Lung (tissue), 12 donors: Measurements from ENCODE around the gene ZFYVE28. TPM values are rescaled to one million over a fixed set of nuclear protein-coding genes. Genes with fewer than 3 reads are reported as not detected.

Experiments used
- ATAC-seq: fragments of 200-7000 bp; cut with Tn5 transposase; one replicate; pipeline ENCODE4 v1.9.1; 2020; ENCODE audit warnings: moderate number of reproducible peaks; ENCODE audit not compliant: insufficient read depth, low FRiP score
- DNase-seq, 3 donors: peaks; one replicate each; pipeline ENCODE4 v3.0.0-alpha.2; 2013 to 2017
- H3K27ac ChIP-seq, 2 donors: one replicate each; pipeline ENCODE4 v1.5.1; 2013; ENCODE audit warnings: mild to moderate bottlenecking in 2 of 2, moderate library complexity in 2 of 2, control low read depth in 1 of 2, inconsistent platforms in 1 of 2, low read depth in 1 of 2, low read length in 1 of 2
- H3K27me3 ChIP-seq, 3 donors: one replicate each; pipeline ENCODE4 v1.5.1; 2013; ENCODE audit warnings: low read length in 2 of 3; ENCODE audit not compliant: control insufficient read depth in 3 of 3, insufficient read depth in 3 of 3
- H3K36me3 ChIP-seq, 4 donors: one replicate each; pipeline ENCODE4 v1.5.1; 2013; ENCODE audit warnings: low read length in 4 of 4, mild to moderate bottlenecking in 1 of 4, moderate library complexity in 1 of 4; ENCODE audit not compliant: control insufficient read depth in 4 of 4, insufficient read depth in 4 of 4
- H3K4me1 ChIP-seq, 5 donors: one replicate each; pipeline ENCODE4 v1.5.1; 2013; ENCODE audit warnings: low read length in 5 of 5, mild to moderate bottlenecking in 2 of 5, moderate library complexity in 1 of 5; ENCODE audit not compliant: control insufficient read depth in 5 of 5, insufficient read depth in 5 of 5
- H3K4me3 ChIP-seq: one replicate; pipeline ENCODE4 v1.5.1; 2013; ENCODE audit warnings: mild to moderate bottlenecking, control low read depth, moderate library complexity
- H3K9ac ChIP-seq, 2 donors: one replicate each; pipeline ENCODE4 v1.5.1; 2013; ENCODE audit warnings: low read length in 2 of 2, control low read depth in 1 of 2; ENCODE audit not compliant: insufficient read depth in 1 of 2
- H3K9me3 ChIP-seq, 4 donors: one replicate each; pipeline ENCODE4 v1.5.1; 2013; ENCODE audit warnings: low read length in 3 of 4, mild to moderate bottlenecking in 1 of 4, moderate library complexity in 1 of 4; ENCODE audit not compliant: control insufficient read depth in 4 of 4, insufficient read depth in 3 of 4
- CTCF ChIP-seq: IDR thresholded peaks from 2 replicates; pipeline ENCODE4 v1.5.1; 2012; ENCODE audit warnings: mild to moderate bottlenecking; ENCODE audit errors: control extremely low read depth, extremely low read depth
- WGBS, 2 donors: extraction: QIAGEN DNeasy Blood & Tissue Kit; methylation state at CpG; one replicate each; pipeline ENCODE4 v1.1.7; 2013; 5-methylcytosine and 5-hydroxymethylcytosine counted together
- polyA plus RNA-seq, 2 donors: library from polyadenylated mRNA; stranded (reverse); fragments of 200-250 nt; gene quantifications; one replicate each; pipeline ENCODE4 v1.2.1, GENCODE V29; 2013
- total RNA-seq, 2 donors: library from RNA; depleted of rRNA in 1 of 2; stranded (reverse); fragments of >200 nt in 1 of 2; gene quantifications; one replicate each; pipeline ENCODE4 v1.2.1, GENCODE V29; 2014 to 2021
- donor health status: control.
- donor health status: control.
- donor health status: Bipolar disorder and iron deficiency.
- donor health status: healthy.
- donor health status: DM: yes; HTN: yes; CAD: no.

ZFYVE28 gene
- total and polyA plus RNA-seq, 4 donors: 6.8 to 10.3 (median 7.6) TPM

GRCh38 chr4:2350982-2351381 is 67.5 kb downstream of the ZFYVE28 start:
- Histone ChIP-seq H3K27ac (no peak overlapping the region), H3K36me3 (no peaks in the 10 kb centered on the region), H3K4me3 (no peak overlapping the region), H3K27me3 (no peaks in the 10 kb centered on the region), H3K9me3 (no peaks in the 10 kb centered on the region), H3K9ac (no peak overlapping the region), H3K4me1 (no peaks in the 10 kb centered on the region)
- no peak for TF ChIP-seq CTCF
- DNase-seq (no peak), ATAC-seq (no peak)
- 86 to 89% methylated on average over 4 of the region's 4 CpGs for WGBS, 2 donors

- 84 to 93% methylated on average over 3 of the region's 3 CpGs for WGBS, 2 donors
- no peak overlapping the region for H3K4me3 ChIP-seq
- no peaks in the 10 kb centered on the region for H3K27me3 ChIP-seq
- ATAC-seq (no peak), DNase-seq (peak in 1 of 3 donors; percentile 6)
- no peak for TF ChIP-seq CTCF
- no peaks in the 10 kb centered on the region for H3K4me1 ChIP-seq
- no peak overlapping the region for H3K27ac ChIP-seq
- no peak overlapping the region for H3K9ac ChIP-seq
- no peaks in the 10 kb centered on the region for H3K36me3 ChIP-seq
- H3K9me3 ChIP-seq: no peaks in the 10 kb centered on the region
Observed at GRCh38 chr4:2348786-2349185, 69.7 kb downstream of the ZFYVE28 start.

- Histone ChIP-seq H3K9ac (no peak overlapping the region), H3K27me3 (no peaks in the 10 kb centered on the region), H3K4me1 (no peaks in the 10 kb centered on the region), H3K27ac (no peak overlapping the region), H3K4me3 (no peak overlapping the region), H3K9me3 (no peaks in the 10 kb centered on the region), H3K36me3 (no peaks in the 10 kb centered on the region)
- WGBS, 2 donors: 71 to 76% methylated on average over 4 of the region's 4 CpGs
- ATAC-seq: no peak
- DNase-seq: no peak
- TF ChIP-seq CTCF: no peak
Observed at GRCh38 chr4:2347190-2347589, 71.3 kb downstream of the ZFYVE28 start.

- Histone ChIP-seq H3K9ac (no peak overlapping the region), H3K4me3 (no peak overlapping the region), H3K27me3 (no peaks in the 10 kb centered on the region), H3K9me3 (no peaks in the 10 kb centered on the region), H3K4me1 (no peaks in the 10 kb centered on the region), H3K27ac (no peak overlapping the region), H3K36me3 (peaks cover 0 to 2% (median 0%) of the 10 kb centered on the region in 4 donors)
- no peak for DNase-seq
- WGBS, 2 donors: 87 to 94% methylated on average over 2 of the region's 2 CpGs
- TF ChIP-seq CTCF: no peak
- no peak for ATAC-seq
Observed at GRCh38 chr4:2343476-2343875, 75.0 kb downstream of the ZFYVE28 start.
